SK-N-SH (cell line): Measurements from ENCODE around the gene SYNE2. TPM values are rescaled to one million over a fixed set of nuclear protein-coding genes. Genes with fewer than 3 reads are reported as not detected.

Experiments used
- CTCF ChIA-PET: fragments of 300-600, 350-600 bp; formaldehyde crosslinking; extraction: SDS; loops from one replicate; lab custom pipeline; 2021; lab: Yijun Ruan, JAX
- POLR2A ChIA-PET: fragments of 350-600 bp; sonication (Branson Sonifier 250); formaldehyde crosslinking; extraction: SDS; loops from one replicate; lab custom pipeline; 2020; ENCODE audit warnings: antibody characterized with exemption, inconsistent platforms; lab: Yijun Ruan, JAX
- DNase-seq: peaks from one replicate; pipeline ENCODE4 v3.0.0; 2012
- H2AFZ ChIP-seq: fragments of 200-600 bp; sonication (generic); 2 replicates; pipeline ENCODE4 v1.8.1; 2016; ENCODE audit warnings: antibody characterized with exemption, mild to moderate bottlenecking, low read depth
- H3F3A ChIP-seq: fragments of 200-600 bp; sonication (generic); replicated peaks from 2 replicates; pipeline ENCODE3; 2016; ENCODE audit warnings: antibody characterized with exemption, mild to moderate bottlenecking; ENCODE audit not compliant: insufficient read depth
- H3K27ac ChIP-seq, 2 experiments: fragments of 200-500 bp in 1 of 2; fragments of 200-600 bp in 1 of 2; sonication (Bioruptor generic) in 1 of 2; sonication (generic), shearing (Covaris generic) in 1 of 2; 2 replicates each; pipeline versions ENCODE4 v1.5.1 to v1.6.1; 2014 to 2016; ENCODE audit warnings: low read depth in 2 of 2, inconsistent platforms in 1 of 2, low read length in 1 of 2, mild to moderate bottlenecking in 1 of 2, mixed read lengths in 1 of 2
- H3K27me3 ChIP-seq: fragments of 200-600 bp; sonication (generic), shearing (Covaris generic); 2 replicates; pipeline ENCODE4 v1.6.1; 2016; ENCODE audit warnings: mixed run types; ENCODE audit not compliant: insufficient read depth
- H3K36me3 ChIP-seq, 2 experiments: fragments of 200-500 bp in 1 of 2; fragments of 200-600 bp in 1 of 2; sonication (Bioruptor generic) in 1 of 2; sonication (generic) in 1 of 2; replicated peaks in 1 of 2; 2 replicates each; pipeline versions ENCODE3 to v1.5.1; 2014 to 2016; ENCODE audit warnings: low read length in 1 of 2, mild to moderate bottlenecking in 1 of 2; ENCODE audit not compliant: insufficient read depth in 2 of 2, control insufficient read depth in 1 of 2
- H3K4me1 ChIP-seq, 2 experiments: fragments of 200-500 bp in 1 of 2; fragments of 200-600 bp in 1 of 2; sonication (Bioruptor generic) in 1 of 2; sonication (generic), shearing (Covaris generic) in 1 of 2; 2 replicates each; pipeline versions ENCODE4 v1.5.1 to v1.6.1; 2014 to 2016; ENCODE audit warnings: low read depth in 1 of 2, low read length in 1 of 2, mixed run types in 1 of 2; ENCODE audit not compliant: insufficient read depth in 2 of 2, control insufficient read depth in 1 of 2
- H3K4me2 ChIP-seq: fragments of 200-600 bp; sonication (generic), shearing (Covaris generic); 2 replicates; pipeline ENCODE4 v1.6.1; 2017; ENCODE audit warnings: mixed run types
- H3K4me3 ChIP-seq, 2 experiments: fragments of 200-500 bp in 1 of 2; fragments of 200-600 bp in 1 of 2; sonication (Bioruptor generic) in 1 of 2; sonication (generic), shearing (Covaris generic) in 1 of 2; 2 replicates each; pipeline versions ENCODE4 v1.5.1 to v1.8.1; 2014 to 2016; ENCODE audit warnings: low read depth in 2 of 2, inconsistent platforms in 1 of 2, low read length in 1 of 2, mild to moderate bottlenecking in 1 of 2, mixed read lengths in 1 of 2, moderate library complexity in 1 of 2
- H3K79me2 ChIP-seq: fragments of 200-600 bp; sonication (generic); 2 replicates; pipeline ENCODE4 v1.8.1; 2017; ENCODE audit warnings: mild to moderate bottlenecking; ENCODE audit not compliant: insufficient read depth
- H3K9ac ChIP-seq: fragments of 200-600 bp; sonication (generic); 2 replicates; pipeline ENCODE4 v1.6.1; 2017; ENCODE audit warnings: mixed run types
- H3K9me2 ChIP-seq: fragments of 200-600 bp; sonication (generic); 2 replicates; pipeline ENCODE4 v1.6.1; 2017; ENCODE audit warnings: mixed run types
- H3K9me3 ChIP-seq: fragments of 200-600 bp; sonication (generic); 2 replicates; pipeline ENCODE4 v1.6.1; 2017; ENCODE audit warnings: mixed run types, mild to moderate bottlenecking, moderate library complexity
- H4K20me1 ChIP-seq: fragments of 200-600 bp; sonication (generic); 2 replicates; pipeline ENCODE4 v1.6.1; 2017; ENCODE audit warnings: mild to moderate bottlenecking, mixed run types; ENCODE audit not compliant: insufficient read depth
- CHD2 ChIP-seq: fragments of 150-350 bp; IDR thresholded peaks from 2 replicates; pipeline ENCODE4 v1.6.1; 2018; ENCODE audit warnings: low read length; ENCODE audit not compliant: partially characterized antibody
- CTCF ChIP-seq: fragments of 200-600 bp; sonication (generic); IDR thresholded peaks from 2 replicates; pipeline ENCODE4 v1.6.1; 2017; ENCODE audit warnings: antibody characterized with exemption, mild to moderate bottlenecking, moderate library complexity
- EP300 ChIP-seq, 2 experiments: IDR thresholded peaks; 2 replicates each; pipeline versions ENCODE4 v1.4.0 to v1.6.1; 2012; ENCODE audit warnings: borderline replicate concordance in 1 of 2, low read depth in 1 of 2, low read length in 1 of 2
- JUND ChIP-seq: IDR thresholded peaks from 2 replicates; pipeline ENCODE4 v1.4.0; 2012
- MEF2A ChIP-seq: IDR thresholded peaks from 2 replicates; pipeline ENCODE4 v1.4.0; 2012; ENCODE audit warnings: low read depth, borderline replicate concordance
- MXI1 ChIP-seq: IDR thresholded peaks from 2 replicates; pipeline ENCODE4 v1.6.1; 2012; ENCODE audit warnings: mild to moderate bottlenecking, low read depth, low read length, improper control_type of control experiment
- NFIC ChIP-seq: IDR thresholded peaks from 2 replicates; pipeline ENCODE4 v1.4.0; 2012; ENCODE audit warnings: borderline replicate concordance
- NRF1 ChIP-seq: IDR thresholded peaks from 2 replicates; pipeline ENCODE4 v1.6.1; 2012; ENCODE audit warnings: low read depth, mild to moderate bottlenecking, low read length
- PBX3 ChIP-seq: IDR thresholded peaks from 2 replicates; pipeline ENCODE4; 2012
- POLR2AphosphoS5 ChIP-seq: IDR thresholded peaks from 2 replicates; pipeline ENCODE4 v1.6.1; 2012; ENCODE audit warnings: low read depth, low read length
- RAD21 ChIP-seq: IDR thresholded peaks from 2 replicates; pipeline ENCODE4 v1.6.1; 2012; ENCODE audit warnings: mild to moderate bottlenecking, low read length
- RCOR1 ChIP-seq: fragments of 150-350 bp; IDR thresholded peaks from 2 replicates; pipeline ENCODE4 v1.6.1; 2017; ENCODE audit warnings: antibody characterized with exemption, low read length
- REST ChIP-seq: IDR thresholded peaks from 2 replicates; pipeline ENCODE4 v1.6.1; 2012; ENCODE audit warnings: mild to moderate bottlenecking, low read depth, low read length, moderate library complexity
- SIN3A ChIP-seq: IDR thresholded peaks from 2 replicates; pipeline ENCODE4 v1.6.1; 2012; ENCODE audit warnings: low read depth, mild to moderate bottlenecking, low read length, moderate library complexity, borderline replicate concordance
- TAF1 ChIP-seq: IDR thresholded peaks from 2 replicates; pipeline ENCODE4 v1.6.1; 2012; ENCODE audit warnings: low read depth, mild to moderate bottlenecking, low read length, moderate library complexity, borderline replicate concordance
- TEAD4 ChIP-seq: IDR thresholded peaks from 2 replicates; pipeline ENCODE4 v1.4.0; 2012; ENCODE audit warnings: mild to moderate bottlenecking, borderline replicate concordance; ENCODE audit not compliant: insufficient read depth
- WGBS: methylation state at CpG from one replicate; pipeline ENCODE4 v1.1.6; 2017; ENCODE audit warnings: low lambda C conversion rate; 5-methylcytosine and 5-hydroxymethylcytosine counted together
- polyA plus RNA-seq, 3 experiments: library from polyadenylated mRNA; depleted of rRNA; stranded (reverse); fragments of >200 nt; gene quantifications; 2 replicates each; pipeline ENCODE4 v1.2.3, GENCODE V29; 2012

The SYNE2 gene
- polyA plus RNA-seq, 1 of the 3 experiments (the other 2 are of a cell fraction): 7.1 TPM

GRCh38 chr14:63860146-63860545 is 7.3 kb downstream of the SYNE2 start (continued):
- TF ChIP-seq EP300 (IDR thresholded peaks at IDR 0.05; ENCODE audit: borderline replicate concordance in 1 of 2, low read depth in 1 of 2, low read length in 1 of 2) (no peak), MEF2A (no peak), PBX3 (no peak), RAD21 (no peak)

- Histone ChIP-seq H2AFZ (no peak overlapping the region), H3K4me1 (peaks cover 2 to 10% of the 10 kb centered on the region in 2 experiments; a peak in 2 of 4 replicates), H3K27me3 (no peaks in the 10 kb centered on the region), H3K27ac (no peak overlapping the region), H3K9me2 (no peaks in the 10 kb centered on the region), H3K79me2 (0 out of 2 replicates have a peak, but pooled peaks cover 10% of the 10 kb centered on the region), H3K4me3 (no peak overlapping the region), H3K4me2 (no peak overlapping the region), H3K9ac (no peak overlapping the region), H3K9me3 (no peaks in the 10 kb centered on the region), H4K20me1 (no peaks in the 10 kb centered on the region), H3K36me3 (no peaks in the 10 kb centered on the region), H3F3A (no peaks in the 10 kb centered on the region)
- WGBS: 93% methylated on average over 8 of the region's 8 CpGs
- no peak for DNase-seq
- no peak for TF ChIP-seq NFIC
- TF ChIP-seq JUND: no peak
- TF ChIP-seq MEF2A: no peak
- ChIA-PET CTCF (no interaction called here), POLR2A (no interaction called here)
Observed at GRCh38 chr14:63862163-63862562, 9.4 kb downstream of the SYNE2 start.

- peaks cover 3% of the 10 kb centered on the region for H3F3A ChIP-seq
- no peak for TF ChIP-seq TEAD4
- no peak for TF ChIP-seq POLR2AphosphoS5
- no peak for TF ChIP-seq CTCF
- no peak for TF ChIP-seq SIN3A
- TF ChIP-seq TAF1: no peak
- no peak for TF ChIP-seq RCOR1
- TF ChIP-seq MEF2A: no peak
- TF ChIP-seq NRF1: no peak
- no peak for TF ChIP-seq MXI1
- TF ChIP-seq REST: no peak
- no peak for TF ChIP-seq CHD2
- no peak overlapping the region for H3K4me3 ChIP-seq
- no peak for DNase-seq
- POLR2A ChIA-PET: no interaction called here
- H3K27me3 ChIP-seq: no peaks in the 10 kb centered on the region
- H3K9me3 ChIP-seq: no peaks in the 10 kb centered on the region
- no peaks in the 10 kb centered on the region for H3K9me2 ChIP-seq
- no peaks in the 10 kb centered on the region for H3K36me3 ChIP-seq
- H4K20me1 ChIP-seq: no peaks in the 10 kb centered on the region
- H3K4me1 ChIP-seq: peaks cover 2 to 10% of the 10 kb centered on the region in 2 experiments; a peak in 2 of 4 replicates
- H3K27ac ChIP-seq: no peak overlapping the region
- no peak overlapping the region for H3K9ac ChIP-seq
- H3K4me2 ChIP-seq: no peak overlapping the region
- 0 out of 2 replicates have a peak, but pooled peaks cover 4% of the 10 kb centered on the region for H3K79me2 ChIP-seq
- H2AFZ ChIP-seq: no peak overlapping the region
- 93% methylated on average over 6 of the region's 6 CpGs for WGBS
- CTCF ChIA-PET: no interaction called here
Observed at GRCh38 chr14:63863004-63863403, 10.2 kb downstream of the SYNE2 start.
